CD4-positive, alpha-beta T cell (primary cell): ENCODE measurements around the gene SHLD1. TPM values are rescaled to one million over a fixed set of nuclear protein-coding genes. Genes with fewer than 3 reads are reported as not detected.
A peak's percentile ranks its signal among the peaks of the same experiment; 100 is the strongest.

Experiments
- ATAC-seq: fragments of 200-7000 bp; cut with Tn5 transposase; one replicate; pipeline ENCODE4 v1.10.0; 2022; ENCODE audit warnings: mild to moderate bottlenecking; ENCODE audit not compliant: poor library complexity
- CTCF ChIA-PET: fragments of 350-600 bp; sonication (Branson Sonifier 250); formaldehyde crosslinking; loops from one replicate; lab custom pipeline; 2021; ENCODE audit warnings: antibody characterized with exemption, inconsistent platforms; lab: Charles Lee
- POLR2A ChIA-PET: fragments of 350-600 bp; sonication (Branson Sonifier 250); formaldehyde crosslinking; loops from one replicate; lab custom pipeline; 2021; ENCODE audit warnings: antibody characterized with exemption, inconsistent platforms; lab: Charles Lee
- DNase-seq, 14 experiments: peaks; one replicate each; pipeline ENCODE4 v3.0.0-alpha.2; 2013 to 2020; ENCODE audit warnings: mixed read lengths in 2 of 14
- H3K27ac ChIP-seq, 2 donors: one replicate each; pipeline versions ENCODE4 v1.5.1 to v1.7.0; 2013; ENCODE audit warnings: low read length in 2 of 2, low read depth in 1 of 2, mild to moderate bottlenecking in 1 of 2
- H3K27me3 ChIP-seq, 2 experiments: 1 replicate in 1 of 2; 2 replicates in 1 of 2; pipeline versions ENCODE4 v1.6.1 to v1.7.0; 2013; ENCODE audit warnings: low read length in 2 of 2, control low read depth in 1 of 2, mild to moderate bottlenecking in 1 of 2, moderate library complexity in 1 of 2; ENCODE audit not compliant: insufficient read depth in 2 of 2, control insufficient read depth in 1 of 2
- H3K36me3 ChIP-seq: one replicate; pipeline ENCODE4 v1.6.1; 2013; ENCODE audit warnings: low read length, control low read depth; ENCODE audit not compliant: insufficient read depth
- H3K4me1 ChIP-seq: one replicate; pipeline ENCODE4 v1.6.1; 2013; ENCODE audit warnings: low read length, control low read depth; ENCODE audit not compliant: insufficient read depth
- H3K4me3 ChIP-seq: one replicate; pipeline ENCODE4 v1.5.1; 2013; ENCODE audit warnings: mild to moderate bottlenecking, low read length, moderate library complexity
- H3K9me3 ChIP-seq, 2 experiments: 1 replicate in 1 of 2; 2 replicates in 1 of 2; pipeline versions ENCODE4 v1.6.1 to v1.7.0; 2013; ENCODE audit warnings: low read length in 2 of 2, mild to moderate bottlenecking in 2 of 2, control low read depth in 1 of 2, moderate library complexity in 1 of 2; ENCODE audit not compliant: control insufficient read depth in 1 of 2, insufficient read depth in 1 of 2
- H3K27ac Mint-ChIP-seq: one replicate; pipeline ENCODE4 v1.8.0; 2020; ENCODE audit warnings: mixed read lengths
- H3K27me3 Mint-ChIP-seq: one replicate; pipeline ENCODE4 v1.8.0; 2021; ENCODE audit warnings: mixed read lengths
- H3K36me3 Mint-ChIP-seq: one replicate; pipeline ENCODE4 v1.8.0; 2021; ENCODE audit warnings: low read depth, mixed read lengths
- H3K4me1 Mint-ChIP-seq: one replicate; pipeline ENCODE4 v1.8.0; 2021; ENCODE audit warnings: low read depth, mixed read lengths
- H3K4me3 Mint-ChIP-seq: one replicate; pipeline ENCODE4 v1.8.0; 2020; ENCODE audit warnings: mild to moderate bottlenecking, mixed read lengths
- H3K9me3 Mint-ChIP-seq: one replicate; pipeline ENCODE4 v1.8.0; 2020; ENCODE audit warnings: mixed read lengths
- CTCF ChIP-seq: fragments of 200-600 bp; IDR thresholded peaks from one replicate; pipeline ENCODE4 v1.8.0; 2022; ENCODE audit warnings: antibody characterized with exemption, mild to moderate bottlenecking
- intact Hi-C, 2 experiments: fragments of 100-400 bp; cut with DNase I in 1 of 2; cut with micrococcal nuclease in 1 of 2; formaldehyde crosslinking; loops; one replicate each; pipeline versions ENCODE4 v1.15.1 to v1.9.0; 2023 to 2025; cut with DNase I, micrococcal nuclease
- total RNA-seq, 174 experiments: library from RNA in 2 of 174; stranded (reverse) in 2 of 174; gene quantifications; one replicate each; pipeline ENCODE4 v1.2.3 and lab custom pipeline; 2021 to 2026

The SHLD1 gene
- total RNA-seq, 2 experiments from 2014 or later = 7.0 to 7.3 TPM

GRCh38 chr20:5753814-5754213 lies 3.6 kb downstream of the SHLD1 start:
- CTCF ChIA-PET = interaction anchor here (1.1 kb wide), 1 partner anchor 34 kb away, joined by 3 read pairs; no protein-coding TSS in a partner anchor
- no peaks in the 10 kb centered on the region for H3K27me3 Mint-ChIP-seq
- DNase-seq (no peak), ATAC-seq (no peak)
- Histone ChIP-seq H3K4me1 (peaks cover 27% of the 10 kb centered on the region), H3K27ac (no peak overlapping the region), H3K36me3 (peaks cover 9% of the 10 kb centered on the region), H3K27me3 (no peaks in the 10 kb centered on the region), H3K9me3 (peaks cover 0 to 5% of the 10 kb centered on the region in 2 experiments), H3K4me3 (no peak overlapping the region)
- peaks cover 52% of the 10 kb centered on the region for H3K4me1 Mint-ChIP-seq
- H3K9me3 Mint-ChIP-seq = peaks cover 2% of the 10 kb centered on the region
- H3K27ac Mint-ChIP-seq = peak overlapping the region; percentile 65
- intact Hi-C loops = no loop called here
- H3K36me3 Mint-ChIP-seq = peaks cover 52% of the 10 kb centered on the region
- no peak for TF ChIP-seq CTCF
- POLR2A ChIA-PET = no interaction called here
- H3K4me3 Mint-ChIP-seq = peak overlapping the region; percentile 66

GRCh38 chr20:5757949-5758348 lies 7.7 kb downstream of the SHLD1 start:
- H3K9me3 ChIP-seq = no peaks in the 10 kb centered on the region
- intact Hi-C loops = no loop called here
- H3K4me3 ChIP-seq = no peak overlapping the region
- TF ChIP-seq CTCF = no peak
- ATAC-seq = no peak
- no peak overlapping the region for H3K27ac ChIP-seq
- POLR2A ChIA-PET = no interaction called here
- CTCF ChIA-PET = no interaction called here
- Mint-ChIP-seq H3K9me3 (no peaks in the 10 kb centered on the region), H3K4me3 (no peak overlapping the region), H3K4me1 (peaks cover 45% of the 10 kb centered on the region), H3K36me3 (peaks cover 64% of the 10 kb centered on the region), H3K27me3 (no peaks in the 10 kb centered on the region), H3K27ac (no peak overlapping the region)
- no peaks in the 10 kb centered on the region for H3K27me3 ChIP-seq
- peaks cover 16% of the 10 kb centered on the region for H3K4me1 ChIP-seq
- H3K36me3 ChIP-seq = peaks cover 25% of the 10 kb centered on the region
- DNase-seq = no peak

- ATAC-seq = no peak
- Mint-ChIP-seq H3K4me3 (no peak overlapping the region), H3K9me3 (no peaks in the 10 kb centered on the region), H3K27me3 (no peaks in the 10 kb centered on the region), H3K27ac (no peak overlapping the region), H3K4me1 (peaks cover 21% of the 10 kb centered on the region), H3K36me3 (peaks cover 60% of the 10 kb centered on the region)
- no peak for DNase-seq
- no peaks in the 10 kb centered on the region for H3K9me3 ChIP-seq
- intact Hi-C loops = no loop called here
- no peak overlapping the region for H3K4me3 ChIP-seq
- no peak overlapping the region for H3K27ac ChIP-seq
- peaks cover 8% of the 10 kb centered on the region for H3K36me3 ChIP-seq
- no peaks in the 10 kb centered on the region for H3K27me3 ChIP-seq
- no peak for TF ChIP-seq CTCF
- ChIA-PET CTCF (no interaction called here), POLR2A (no interaction called here)
- peaks cover 7% of the 10 kb centered on the region for H3K4me1 ChIP-seq
Measured at GRCh38 chr20:5766085-5766764, 16.0 kb downstream of the SHLD1 start.
